ENCODE data around the gene GPSM1. TPM values are rescaled to one million over a fixed set of nuclear protein-coding genes. Genes with fewer than 3 reads are reported as not detected.

GPSM1 gene
- total and polyA plus RNA-seq, 4 donors = 0.11 to 2.9 (median 1.6) TPM

DNA sequence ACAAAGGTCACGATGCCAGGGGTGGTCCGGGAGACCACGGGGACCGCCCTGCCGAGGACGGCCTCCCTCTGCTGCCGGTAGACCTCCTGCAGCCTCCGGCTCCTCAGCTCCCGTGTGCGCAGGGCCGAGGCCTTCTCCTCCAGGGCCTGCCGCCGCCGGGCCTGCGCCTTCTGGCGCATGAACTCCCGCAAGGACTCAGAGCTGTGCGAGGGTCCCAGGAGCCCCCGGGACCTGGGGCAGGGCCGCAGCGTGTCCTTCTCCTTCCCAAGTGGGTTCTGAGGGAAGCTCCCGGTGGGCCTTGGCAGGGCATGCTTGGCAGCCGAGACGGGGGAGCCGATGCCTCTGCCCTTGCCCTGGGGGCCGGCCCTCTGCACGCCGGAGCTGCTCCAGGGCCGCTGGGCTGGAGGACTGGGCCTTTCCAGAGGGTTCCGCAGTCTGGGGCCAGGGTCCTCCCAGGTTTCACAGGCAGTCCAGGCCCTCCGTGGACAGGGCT lies 36.8 kb upstream of the GPSM1 start:
- Histone ChIP-seq H3K9ac (ENCODE audit: low read depth in 1 of 2, low read length in 2 of 2) (no peak overlapping the region), H3K27ac (ENCODE audit: low read depth in 1 of 2, low read length in 2 of 2) (no peak overlapping the region), H3K4me3 (ENCODE audit: low read depth in 1 of 3, low read length in 3 of 3) (no peak overlapping the region), H3K4me1 (ENCODE audit: control insufficient read depth in 4 of 4, insufficient read depth in 4 of 4, low read length in 3 of 4) (no peaks in the 10 kb centered on the region), H3K27me3 (ENCODE audit: control insufficient read depth in 4 of 4, insufficient read depth in 4 of 4, low read length in 3 of 4) (no peaks in the 10 kb centered on the region), H3K9me3 (ENCODE audit: control insufficient read depth in 4 of 4, low read length in 3 of 4) (no peaks in the 10 kb centered on the region), H3K36me3 (ENCODE audit: control insufficient read depth in 4 of 4, insufficient read depth in 3 of 4, low read depth in 1 of 4, low read length in 3 of 4) (no peaks in the 10 kb centered on the region)
- no peak for DNase-seq (ENCODE audit: low spot score)
- 91% methylated on average over 31 of the region's 31 CpGs for WGBS
- TF ChIP-seq EGR1 (IDR thresholded peaks at IDR 0.05; ENCODE audit: low read depth in 2 of 2) (no peak), HNF4A (conservative IDR thresholded peaks at IDR 0.05) (no peak), JUND (IDR thresholded peaks at IDR 0.05) (no peak), FOXA2 (IDR thresholded peaks at IDR 0.05) (no peak), TAF1 (conservative IDR thresholded peaks at IDR 0.05) (no peak), MAX (IDR thresholded peaks at IDR 0.05) (no peak), YY1 (IDR thresholded peaks at IDR 0.05) (no peak)
- TF ChIP-seq, protein P1, sequence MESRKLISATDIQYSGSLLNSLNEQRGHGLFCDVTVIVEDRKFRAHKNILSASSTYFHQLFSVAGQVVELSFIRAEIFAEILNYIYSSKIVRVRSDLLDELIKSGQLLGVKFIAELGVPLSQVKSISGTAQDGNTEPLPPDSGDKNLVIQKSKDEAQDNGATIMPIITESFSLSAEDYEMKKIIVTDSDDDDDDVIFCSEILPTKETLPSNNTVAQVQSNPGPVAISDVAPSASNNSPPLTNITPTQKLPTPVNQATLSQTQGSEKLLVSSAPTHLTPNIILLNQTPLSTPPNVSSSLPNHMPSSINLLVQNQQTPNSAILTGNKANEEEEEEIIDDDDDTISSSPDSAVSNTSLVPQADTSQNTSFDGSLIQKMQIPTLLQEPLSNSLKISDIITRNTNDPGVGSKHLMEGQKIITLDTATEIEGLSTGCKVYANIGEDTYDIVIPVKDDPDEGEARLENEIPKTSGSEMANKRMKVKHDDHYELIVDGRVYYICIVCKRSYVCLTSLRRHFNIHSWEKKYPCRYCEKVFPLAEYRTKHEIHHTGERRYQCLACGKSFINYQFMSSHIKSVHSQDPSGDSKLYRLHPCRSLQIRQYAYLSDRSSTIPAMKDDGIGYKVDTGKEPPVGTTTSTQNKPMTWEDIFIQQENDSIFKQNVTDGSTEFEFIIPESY (IDR thresholded peaks at IDR 0.05) = no peak
- TF ChIP-seq, protein P2, sequence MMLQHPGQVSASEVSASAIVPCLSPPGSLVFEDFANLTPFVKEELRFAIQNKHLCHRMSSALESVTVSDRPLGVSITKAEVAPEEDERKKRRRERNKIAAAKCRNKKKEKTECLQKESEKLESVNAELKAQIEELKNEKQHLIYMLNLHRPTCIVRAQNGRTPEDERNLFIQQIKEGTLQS (IDR thresholded peaks at IDR 0.05) = no peak

DNA sequence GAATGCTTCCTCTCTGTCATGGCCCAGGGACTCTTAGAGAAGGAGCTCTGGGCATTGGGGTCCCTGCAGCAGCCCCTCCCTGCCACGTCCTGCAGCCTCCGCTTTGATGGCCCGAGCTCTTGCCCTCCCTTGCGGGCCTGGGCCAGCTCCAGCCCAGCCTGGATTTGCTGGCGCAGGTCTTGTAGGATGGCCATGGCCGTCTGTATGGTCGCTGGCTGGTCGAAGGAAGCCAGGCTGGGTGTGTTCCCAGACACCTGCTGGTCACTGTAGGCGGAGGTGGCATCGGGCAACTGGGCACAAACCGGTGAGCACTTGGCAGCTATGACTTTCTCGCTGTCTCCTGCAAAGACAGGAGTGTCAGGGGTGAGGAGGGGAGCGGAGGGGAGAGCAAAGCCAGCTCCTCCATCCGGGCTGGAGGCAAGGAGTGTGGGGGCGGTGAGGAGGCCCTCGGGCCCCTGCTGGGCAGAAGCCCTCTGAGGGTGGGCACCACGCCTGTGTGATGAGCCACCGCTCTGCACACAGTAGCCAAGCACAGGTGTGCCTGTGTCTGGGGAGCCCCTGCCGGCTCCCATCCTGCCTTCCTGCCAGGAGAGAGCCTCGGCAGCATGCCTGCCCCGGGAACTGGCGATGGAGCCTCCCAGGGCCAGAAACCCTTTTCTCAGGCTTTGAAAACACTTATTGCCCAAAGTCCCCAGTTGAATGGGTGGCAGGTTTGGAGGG lies 35.9 kb upstream of the GPSM1 start:
- H3K4me1 ChIP-seq (ENCODE audit: control insufficient read depth in 4 of 4, insufficient read depth in 4 of 4, low read length in 3 of 4) = peaks cover 0 to 6% (median 0%) of the 10 kb centered on the region in 4 donors
- H3K9me3 ChIP-seq (ENCODE audit: control insufficient read depth in 4 of 4, low read length in 3 of 4) = no peaks in the 10 kb centered on the region
- WGBS = 82% methylated on average over 22 of the region's 22 CpGs
- no peak overlapping the region for H3K27ac ChIP-seq (ENCODE audit: low read depth in 1 of 2, low read length in 2 of 2)
- H3K36me3 ChIP-seq (ENCODE audit: control insufficient read depth in 4 of 4, insufficient read depth in 3 of 4, low read depth in 1 of 4, low read length in 3 of 4) = no peaks in the 10 kb centered on the region
- no peak for DNase-seq (ENCODE audit: low spot score)
- H3K27me3 ChIP-seq (ENCODE audit: control insufficient read depth in 4 of 4, insufficient read depth in 4 of 4, low read length in 3 of 4) = no peaks in the 10 kb centered on the region
- no peak overlapping the region for H3K9ac ChIP-seq (ENCODE audit: low read depth in 1 of 2, low read length in 2 of 2)
- no peak overlapping the region for H3K4me3 ChIP-seq (ENCODE audit: low read depth in 1 of 3, low read length in 3 of 3)
- TF ChIP-seq RXRA (IDR thresholded peaks at IDR 0.05) = no peak
- no peak for TF ChIP-seq TAF1 (conservative IDR thresholded peaks at IDR 0.05)
- no peak for TF ChIP-seq YY1 (IDR thresholded peaks at IDR 0.05)
- TF ChIP-seq, protein P3, sequence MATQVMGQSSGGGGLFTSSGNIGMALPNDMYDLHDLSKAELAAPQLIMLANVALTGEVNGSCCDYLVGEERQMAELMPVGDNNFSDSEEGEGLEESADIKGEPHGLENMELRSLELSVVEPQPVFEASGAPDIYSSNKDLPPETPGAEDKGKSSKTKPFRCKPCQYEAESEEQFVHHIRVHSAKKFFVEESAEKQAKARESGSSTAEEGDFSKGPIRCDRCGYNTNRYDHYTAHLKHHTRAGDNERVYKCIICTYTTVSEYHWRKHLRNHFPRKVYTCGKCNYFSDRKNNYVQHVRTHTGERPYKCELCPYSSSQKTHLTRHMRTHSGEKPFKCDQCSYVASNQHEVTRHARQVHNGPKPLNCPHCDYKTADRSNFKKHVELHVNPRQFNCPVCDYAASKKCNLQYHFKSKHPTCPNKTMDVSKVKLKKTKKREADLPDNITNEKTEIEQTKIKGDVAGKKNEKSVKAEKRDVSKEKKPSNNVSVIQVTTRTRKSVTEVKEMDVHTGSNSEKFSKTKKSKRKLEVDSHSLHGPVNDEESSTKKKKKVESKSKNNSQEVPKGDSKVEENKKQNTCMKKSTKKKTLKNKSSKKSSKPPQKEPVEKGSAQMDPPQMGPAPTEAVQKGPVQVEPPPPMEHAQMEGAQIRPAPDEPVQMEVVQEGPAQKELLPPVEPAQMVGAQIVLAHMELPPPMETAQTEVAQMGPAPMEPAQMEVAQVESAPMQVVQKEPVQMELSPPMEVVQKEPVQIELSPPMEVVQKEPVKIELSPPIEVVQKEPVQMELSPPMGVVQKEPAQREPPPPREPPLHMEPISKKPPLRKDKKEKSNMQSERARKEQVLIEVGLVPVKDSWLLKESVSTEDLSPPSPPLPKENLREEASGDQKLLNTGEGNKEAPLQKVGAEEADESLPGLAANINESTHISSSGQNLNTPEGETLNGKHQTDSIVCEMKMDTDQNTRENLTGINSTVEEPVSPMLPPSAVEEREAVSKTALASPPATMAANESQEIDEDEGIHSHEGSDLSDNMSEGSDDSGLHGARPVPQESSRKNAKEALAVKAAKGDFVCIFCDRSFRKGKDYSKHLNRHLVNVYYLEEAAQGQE (IDR thresholded peaks at IDR 0.05) = no peak
- no peak for TF ChIP-seq EGR1 (IDR thresholded peaks at IDR 0.05; ENCODE audit: low read depth in 2 of 2)
- no peak for TF ChIP-seq FOXA2 (IDR thresholded peaks at IDR 0.05)
- TF ChIP-seq NR2F2 (IDR thresholded peaks at IDR 0.05) = no peak
- TF ChIP-seq, protein P2 (IDR thresholded peaks at IDR 0.05) = no peak

Data from liver (tissue), 9 donors.